Effector CD8-positive, alpha-beta T cell (primary cell): Measurements from ENCODE around the gene CLDN15.
"Not testable (repeated sequence)": the region's sequence is repeated elsewhere in the genome, so short reads cannot be mapped to it uniquely, and the experiment has no call there.

Experiments used
- DNase-seq: peaks from one replicate; lab custom pipeline; 2025; lab: John Stamatoyannopoulos, UW
- total RNA-seq, 4 experiments: gene quantifications; one replicate each; lab custom pipeline; 2026; lab: John Stamatoyannopoulos, UW

Gene CLDN15
- 25.8 to 42.8 (median 33.9) reads per million in 4 experiments for total RNA-seq

- DNase-seq, result no peak
These were observed at the start of gene CLDN15 for GRCh38 chr7:101237206-101238067. CLDN15 (minus strand) TSS chr7:101237802; CDS start chr7:101237581, 221 bp downstream.

GRCh38 chr7:101287032-101287431, 49.4 kb upstream of the CLDN15 start:
- no peak for DNase-seq

GRCh38 chr7:101285880-101286279, 48.3 kb upstream of the CLDN15 start:
- DNase-seq, result not testable (repeated sequence)

GRCh38 chr7:101285171-101285570, 47.6 kb upstream of the CLDN15 start:
- no peak for DNase-seq

GRCh38 chr7:101280912-101281311, 43.3 kb upstream of the CLDN15 start:
- not testable (repeated sequence) for DNase-seq

GRCh38 chr7:101278461-101279292, 41.1 kb upstream of the CLDN15 start:
- no peak for DNase-seq

- no peak for DNase-seq
These were observed 39.6 kb upstream of the CLDN15 start for GRCh38 chr7:101277155-101277554.

- DNase-seq, result no peak
These were observed 35.6 kb upstream of the CLDN15 start for GRCh38 chr7:101273206-101273605.

GRCh38 chr7:101271021-101271420, 33.4 kb upstream of the CLDN15 start:
- no peak for DNase-seq

- DNase-seq, result no peak
These were observed 32.1 kb upstream of the CLDN15 start for GRCh38 chr7:101269664-101270063.

- no peak for DNase-seq
These were observed 28.3 kb upstream of the CLDN15 start for GRCh38 chr7:101265622-101266516.

- not testable (repeated sequence) for DNase-seq
These were observed 26.6 kb upstream of the CLDN15 start for GRCh38 chr7:101264102-101264706.

- DNase-seq, result no peak
These were observed 20.7 kb upstream of the CLDN15 start for GRCh38 chr7:101258243-101258731.

GRCh38 chr7:101255796-101256195, 18.2 kb upstream of the CLDN15 start:
- DNase-seq, result no peak

GRCh38 chr7:101253199-101253598, 15.6 kb upstream of the CLDN15 start:
- DNase-seq, result not testable (repeated sequence)

- peak; percentile 97 for DNase-seq
These were observed 14.5 kb upstream of the CLDN15 start for GRCh38 chr7:101251871-101252659.

- DNase-seq, result no peak
These were observed 12.7 kb upstream of the CLDN15 start for GRCh38 chr7:101250324-101250723.

- DNase-seq, result no peak
These were observed 10.7 kb upstream of the CLDN15 start for GRCh38 chr7:101248276-101248675.

- DNase-seq, result no peak
These were observed 7.6 kb upstream of the CLDN15 start for GRCh38 chr7:101245147-101245668.
